OCI-LY1 (cell line): ENCODE data around the gene MYO5B.

Source experiments
- H2AFZ ChIP-seq: fragments of 200-600 bp; sonication (generic), shearing (Covaris generic); 2 replicates; pipeline ENCODE4 v1.6.0; 2014; ENCODE audit warnings: antibody characterized with exemption, mild to moderate bottlenecking, low read length
- H3F3A ChIP-seq: fragments of 200-600 bp; sonication (generic), shearing (Covaris generic); 2 replicates; pipeline ENCODE4 v1.6.0; 2014; ENCODE audit warnings: mild to moderate bottlenecking, antibody characterized with exemption, low read length, moderate library complexity; ENCODE audit not compliant: insufficient read depth
- H3K27ac ChIP-seq: fragments of 200-600 bp; sonication (generic); 2 replicates; pipeline ENCODE4 v1.5.1; 2014; ENCODE audit warnings: low read length, mixed run types, mild to moderate bottlenecking, low read depth; ENCODE audit not compliant: poor library complexity, severe bottlenecking
- H3K27me3 ChIP-seq: fragments of 200-600 bp; sonication (generic); 2 replicates; pipeline ENCODE4 v1.6.0; 2014; ENCODE audit warnings: antibody characterized with exemption, mild to moderate bottlenecking, low read length, moderate library complexity; ENCODE audit not compliant: insufficient read depth
- H3K36me3 ChIP-seq: fragments of 200-600 bp; sonication (generic); 2 replicates; pipeline ENCODE4 v1.6.1; 2014; ENCODE audit warnings: mild to moderate bottlenecking, antibody characterized with exemption, low read length, moderate library complexity, mixed read lengths; ENCODE audit not compliant: insufficient read depth
- H3K4me1 ChIP-seq: fragments of 200-600 bp; sonication (generic); 2 replicates; pipeline ENCODE4 v1.5.1; 2014; ENCODE audit warnings: mild to moderate bottlenecking, low read length, moderate library complexity; ENCODE audit not compliant: insufficient read depth, severe bottlenecking
- H3K4me2 ChIP-seq: fragments of 200-600 bp; sonication (generic), shearing (Covaris generic); 2 replicates; pipeline ENCODE4 v1.6.1; 2014; ENCODE audit warnings: low read length
- H3K4me3 ChIP-seq: fragments of 200-600 bp; sonication (generic); 2 replicates; pipeline ENCODE4 v1.5.1; 2014; ENCODE audit warnings: low read length, low read depth, mild to moderate bottlenecking, mixed read lengths; ENCODE audit not compliant: poor library complexity, severe bottlenecking
- H3K79me2 ChIP-seq: fragments of 200-600 bp; shearing (Covaris generic); 2 replicates; pipeline ENCODE4 v1.6.1; 2016; ENCODE audit warnings: mixed run types, low read length, mixed read lengths; ENCODE audit not compliant: insufficient read depth
- H3K9ac ChIP-seq: fragments of 200-600 bp; sonication (generic), shearing (Covaris generic); 2 replicates; pipeline ENCODE4 v1.6.1; 2014; ENCODE audit warnings: mild to moderate bottlenecking, low read length, mixed read lengths
- H3K9me2 ChIP-seq: fragments of 200-600 bp; sonication (generic), shearing (Covaris generic); 2 replicates; pipeline ENCODE4 v1.6.1; 2014; ENCODE audit warnings: low read depth, mild to moderate bottlenecking, low read length, mixed read lengths
- H3K9me3 ChIP-seq: fragments of 200-600 bp; shearing (Covaris generic); 2 replicates; pipeline ENCODE4 v1.6.1; 2014; ENCODE audit warnings: low read length, mixed read lengths
- H4K20me1 ChIP-seq: fragments of 200-600 bp; sonication (generic), shearing (Covaris generic); 2 replicates; pipeline ENCODE4 v1.6.0; 2016; ENCODE audit warnings: mild to moderate bottlenecking, low read length; ENCODE audit not compliant: insufficient read depth
- CTCF ChIP-seq: fragments of 200-600 bp; sonication (generic), shearing (Covaris generic); IDR thresholded peaks from 2 replicates; pipeline ENCODE4 v1.5.1; 2017; ENCODE audit warnings: mild to moderate bottlenecking, antibody characterized with exemption, low read length, moderate library complexity, mixed read lengths
- EZH2 ChIP-seq: fragments of 200-600 bp; sonication (generic), shearing (Covaris generic); IDR thresholded peaks from 2 replicates; pipeline ENCODE4 v1.8.0; 2017; ENCODE audit warnings: borderline replicate concordance, mixed run types, mild to moderate bottlenecking, antibody characterized with exemption, low read length, moderate library complexity, mixed read lengths

The MYO5B gene

GRCh38 chr18:50030146-50030545, 164.8 kb downstream of the MYO5B start:
- no peaks in the 10 kb centered on the region for H3K9me3 ChIP-seq
- no peaks in the 10 kb centered on the region for H3K9me2 ChIP-seq
- no peak overlapping the region for H3K27ac ChIP-seq
- no peaks in the 10 kb centered on the region for H4K20me1 ChIP-seq
- no peaks in the 10 kb centered on the region for H3K4me1 ChIP-seq
- no peaks in the 10 kb centered on the region for H3F3A ChIP-seq
- no peaks in the 10 kb centered on the region for H3K27me3 ChIP-seq
- H3K36me3 ChIP-seq: no peaks in the 10 kb centered on the region
- no peak overlapping the region for H3K4me3 ChIP-seq
- TF ChIP-seq EZH2 (no peak), CTCF (no peak)
- H3K79me2 ChIP-seq: no peaks in the 10 kb centered on the region
- no peak overlapping the region for H2AFZ ChIP-seq
- no peak overlapping the region for H3K9ac ChIP-seq
- H3K4me2 ChIP-seq: no peak overlapping the region

GRCh38 chr18:50027996-50028395, 167.0 kb downstream of the MYO5B start:
- H2AFZ ChIP-seq: no peak overlapping the region
- no peaks in the 10 kb centered on the region for H3K9me2 ChIP-seq
- H3K4me3 ChIP-seq: no peak overlapping the region

GRCh38 chr18:50024466-50024865, 170.5 kb downstream of the MYO5B start:
- no peaks in the 10 kb centered on the region for H3K79me2 ChIP-seq
- H3K36me3 ChIP-seq: no peaks in the 10 kb centered on the region
- no peaks in the 10 kb centered on the region for H4K20me1 ChIP-seq
- H3K4me1 ChIP-seq: no peaks in the 10 kb centered on the region
- TF ChIP-seq CTCF (no peak), EZH2 (no peak)
- H3K9ac ChIP-seq: no peak overlapping the region
- no peaks in the 10 kb centered on the region for H3F3A ChIP-seq
- H3K27me3 ChIP-seq: no peaks in the 10 kb centered on the region
- H3K9me3 ChIP-seq: no peaks in the 10 kb centered on the region
- no peak overlapping the region for H3K27ac ChIP-seq
- H2AFZ ChIP-seq: no peak overlapping the region
- no peak overlapping the region for H3K4me2 ChIP-seq
- H3K4me3 ChIP-seq: no peak overlapping the region
- no peaks in the 10 kb centered on the region for H3K9me2 ChIP-seq

More at GRCh38 chr18:50027996-50028395, 167.0 kb downstream of the MYO5B start:
- no peaks in the 10 kb centered on the region for H3K27me3 ChIP-seq
- no peaks in the 10 kb centered on the region for H3F3A ChIP-seq
- H3K27ac ChIP-seq: no peak overlapping the region
- no peaks in the 10 kb centered on the region for H3K36me3 ChIP-seq
- no peak overlapping the region for H3K4me2 ChIP-seq
- H3K9ac ChIP-seq: no peak overlapping the region
- TF ChIP-seq EZH2 (no peak), CTCF (no peak)
- no peaks in the 10 kb centered on the region for H3K79me2 ChIP-seq
- no peaks in the 10 kb centered on the region for H3K9me3 ChIP-seq
- no peaks in the 10 kb centered on the region for H3K4me1 ChIP-seq
- H4K20me1 ChIP-seq: no peaks in the 10 kb centered on the region
